Fibroblast of skin of abdomen (primary cell): Measurements from ENCODE around the gene TIMELESS.
"Not testable (repeated sequence)": the region's sequence is repeated elsewhere in the genome, so short reads cannot be mapped to it uniquely, and the experiment has no call there.

ENCODE experiments used
- DNase-seq: peaks from one replicate; pipeline ENCODE4 v3.0.0-alpha.2; 2013

The TIMELESS gene

GRCh38 chr12:56408799-56409417, 40.3 kb downstream of the TIMELESS start:
- no peak for DNase-seq

- not testable (repeated sequence) for DNase-seq
Observed at GRCh38 chr12:56404227-56404626, 45.0 kb downstream of the TIMELESS start.

- DNase-seq = not testable (repeated sequence)
Observed at GRCh38 chr12:56401612-56402011, 47.6 kb downstream of the TIMELESS start.

GRCh38 chr12:56401125-56401524, 48.1 kb downstream of the TIMELESS start:
- not testable (repeated sequence) for DNase-seq

GRCh38 chr12:56399466-56399865, 49.8 kb downstream of the TIMELESS start:
- DNase-seq = not testable (repeated sequence)

- DNase-seq = no peak
Observed at GRCh38 chr12:56398324-56398723, 50.9 kb downstream of the TIMELESS start.

- no peak for DNase-seq
Observed at GRCh38 chr12:56392331-56392730, 56.9 kb downstream of the TIMELESS start.

GRCh38 chr12:56391721-56392120, 57.5 kb downstream of the TIMELESS start:
- no peak for DNase-seq

GRCh38 chr12:56389412-56389811, 59.8 kb downstream of the TIMELESS start:
- DNase-seq = no peak

- DNase-seq = peak; percentile 50
Observed at GRCh38 chr12:56387152-56387736, 62.0 kb downstream of the TIMELESS start.

- no peak for DNase-seq
Observed at GRCh38 chr12:56385873-56386272, 63.4 kb downstream of the TIMELESS start.

- DNase-seq = no peak
Observed at GRCh38 chr12:56382611-56383010, 66.6 kb downstream of the TIMELESS start.

GRCh38 chr12:56377989-56378316, 71.3 kb downstream of the TIMELESS start:
- DNase-seq = no peak

- DNase-seq = peak; percentile 13
Observed at GRCh38 chr12:56377310-56377988, 71.8 kb downstream of the TIMELESS start.

- DNase-seq = no peak
Observed at GRCh38 chr12:56375598-56376434, 73.4 kb downstream of the TIMELESS start.

- DNase-seq = no peak
Observed at GRCh38 chr12:56374726-56375597, 74.3 kb downstream of the TIMELESS start.

- DNase-seq = no peak
Observed at GRCh38 chr12:56373515-56373914, 75.7 kb downstream of the TIMELESS start.

GRCh38 chr12:56366948-56367347, 82.3 kb downstream of the TIMELESS start:
- no peak for DNase-seq
